OCI-LY7 (cell line): ENCODE data around the gene FAM120A. TPM values are rescaled to one million over a fixed set of nuclear protein-coding genes. Genes with fewer than 3 reads are reported as not detected.

Source experiments
- Bru-seq: library from RNA; stranded (reverse); fragments of 400-500 nt; gene quantifications from one replicate; lab custom pipeline; 2021; lab: Mats Ljungman, UMichigan
- BruChase-seq, 2 experiments: library from RNA; stranded (reverse); fragments of 400-500 nt; gene quantifications; one replicate each; lab custom pipeline; 2021; lab: Mats Ljungman, UMichigan
- BruUV-seq: library from RNA; stranded (reverse); fragments of 400-500 nt; replicated peaks from 2 replicates; lab custom pipeline; 2021; lab: Mats Ljungman, UMichigan
- CTCF ChIA-PET: fragments of 300-600 bp; sonication (Branson Sonifier 250); formaldehyde crosslinking; loops from one replicate; lab custom pipeline; 2022; ENCODE audit warnings: antibody characterized with exemption; ENCODE audit not compliant: unreplicated experiment; lab: Charles Lee
- POLR2A ChIA-PET: fragments of 300-600 bp; sonication (Branson Sonifier 250); formaldehyde crosslinking; loops from one replicate; lab custom pipeline; 2022; ENCODE audit warnings: antibody characterized with exemption; lab: Charles Lee
- DNase-seq: peaks from one replicate; pipeline ENCODE4 v3.0.0-alpha.2; 2015; ENCODE audit warnings: low spot score
- H2AFZ ChIP-seq: fragments of 200-600 bp; sonication (generic), shearing (Covaris generic); 2 replicates; pipeline ENCODE4 v1.6.1; 2014; ENCODE audit warnings: mild to moderate bottlenecking, antibody characterized with exemption, low read length, moderate library complexity
- H3K27ac ChIP-seq: fragments of 200-600 bp; sonication (generic); 2 replicates; pipeline ENCODE4 v1.5.1; 2014; ENCODE audit warnings: mixed run types, low read depth, mild to moderate bottlenecking, moderate library complexity, low read length, inconsistent platforms; ENCODE audit not compliant: poor library complexity, severe bottlenecking
- H3K36me3 ChIP-seq: fragments of 200-600 bp; sonication (generic); 2 replicates; pipeline ENCODE4 v1.6.1; 2014; ENCODE audit warnings: mild to moderate bottlenecking, antibody characterized with exemption, low read length, moderate library complexity, mixed read lengths; ENCODE audit not compliant: insufficient read depth
- H3K4me1 ChIP-seq: fragments of 200-600 bp; sonication (generic); 2 replicates; pipeline ENCODE4 v1.5.1; 2014; ENCODE audit warnings: mild to moderate bottlenecking, low read length; ENCODE audit not compliant: insufficient read depth, poor library complexity, severe bottlenecking
- H3K4me2 ChIP-seq: fragments of 200-600 bp; sonication (generic); 2 replicates; pipeline ENCODE4 v1.6.1; 2014; ENCODE audit warnings: mild to moderate bottlenecking, low read length
- H3K4me3 ChIP-seq: fragments of 200-600 bp; sonication (generic); 2 replicates; pipeline ENCODE4 v1.5.1; 2014; ENCODE audit warnings: mild to moderate bottlenecking, low read depth, low read length; ENCODE audit not compliant: poor library complexity, severe bottlenecking
- H3K79me2 ChIP-seq: fragments of 200-600 bp; sonication (generic); 2 replicates; pipeline ENCODE4 v1.6.1; 2016; ENCODE audit warnings: low read depth, mild to moderate bottlenecking, low read length, moderate library complexity, mixed read lengths; ENCODE audit not compliant: insufficient read depth
- H3K9me2 ChIP-seq: fragments of 200-600 bp; sonication (generic); 2 replicates; pipeline ENCODE4 v1.6.1; 2016; ENCODE audit warnings: mild to moderate bottlenecking, low read length, mixed read lengths; ENCODE audit not compliant: insufficient read depth
- H3K9me3 ChIP-seq: fragments of 200-600 bp; sonication (generic); 2 replicates; pipeline ENCODE4 v1.6.1; 2014; ENCODE audit warnings: mild to moderate bottlenecking, mixed run types, low read length, mixed read lengths
- H4K20me1 ChIP-seq: fragments of 200-600 bp; sonication (generic); 2 replicates; pipeline ENCODE4 v1.6.1; 2014; ENCODE audit warnings: mild to moderate bottlenecking, antibody characterized with exemption, low read length, moderate library complexity, mixed read lengths; ENCODE audit not compliant: insufficient read depth
- EZH2phosphoT487 ChIP-seq: fragments of 200-600 bp; sonication (generic); IDR thresholded peaks from 2 replicates; pipeline ENCODE4 v1.6.1; 2018; ENCODE audit warnings: low read depth, borderline replicate concordance, mild to moderate bottlenecking, mixed run types, antibody characterized with exemption, low read length, moderate library complexity, mixed read lengths
- intact Hi-C: fragments of 100-400 bp; cut with micrococcal nuclease; formaldehyde crosslinking; loops from one replicate; pipeline ENCODE4 v1.10.0; 2022; ENCODE audit not compliant: unreplicated experiment
- long read RNA-seq: library from polyadenylated mRNA; stranded (forward); transcript quantifications from one replicate; pipeline ENCODE4 v2.0.0, GENCODE V29; 2022
- total RNA-seq, 2 experiments: library from RNA; depleted of rRNA in 1 of 2; stranded (reverse); fragments of >200 nt in 1 of 2; shearing (Covaris generic) in 1 of 2; gene quantifications; 2 replicates each; pipeline ENCODE4 v1.2.3, GENCODE V29; 2014 to 2022
- TF ChIP-seq, protein P1 (sequence below): fragments of 200-600 bp; sonication (generic); conservative IDR thresholded peaks from 2 replicates; pipeline ENCODE4 v1.5.1; 2014; ENCODE audit warnings: mild to moderate bottlenecking, antibody characterized with exemption, low read length, moderate library complexity, mixed read lengths

Gene FAM120A, protein sequence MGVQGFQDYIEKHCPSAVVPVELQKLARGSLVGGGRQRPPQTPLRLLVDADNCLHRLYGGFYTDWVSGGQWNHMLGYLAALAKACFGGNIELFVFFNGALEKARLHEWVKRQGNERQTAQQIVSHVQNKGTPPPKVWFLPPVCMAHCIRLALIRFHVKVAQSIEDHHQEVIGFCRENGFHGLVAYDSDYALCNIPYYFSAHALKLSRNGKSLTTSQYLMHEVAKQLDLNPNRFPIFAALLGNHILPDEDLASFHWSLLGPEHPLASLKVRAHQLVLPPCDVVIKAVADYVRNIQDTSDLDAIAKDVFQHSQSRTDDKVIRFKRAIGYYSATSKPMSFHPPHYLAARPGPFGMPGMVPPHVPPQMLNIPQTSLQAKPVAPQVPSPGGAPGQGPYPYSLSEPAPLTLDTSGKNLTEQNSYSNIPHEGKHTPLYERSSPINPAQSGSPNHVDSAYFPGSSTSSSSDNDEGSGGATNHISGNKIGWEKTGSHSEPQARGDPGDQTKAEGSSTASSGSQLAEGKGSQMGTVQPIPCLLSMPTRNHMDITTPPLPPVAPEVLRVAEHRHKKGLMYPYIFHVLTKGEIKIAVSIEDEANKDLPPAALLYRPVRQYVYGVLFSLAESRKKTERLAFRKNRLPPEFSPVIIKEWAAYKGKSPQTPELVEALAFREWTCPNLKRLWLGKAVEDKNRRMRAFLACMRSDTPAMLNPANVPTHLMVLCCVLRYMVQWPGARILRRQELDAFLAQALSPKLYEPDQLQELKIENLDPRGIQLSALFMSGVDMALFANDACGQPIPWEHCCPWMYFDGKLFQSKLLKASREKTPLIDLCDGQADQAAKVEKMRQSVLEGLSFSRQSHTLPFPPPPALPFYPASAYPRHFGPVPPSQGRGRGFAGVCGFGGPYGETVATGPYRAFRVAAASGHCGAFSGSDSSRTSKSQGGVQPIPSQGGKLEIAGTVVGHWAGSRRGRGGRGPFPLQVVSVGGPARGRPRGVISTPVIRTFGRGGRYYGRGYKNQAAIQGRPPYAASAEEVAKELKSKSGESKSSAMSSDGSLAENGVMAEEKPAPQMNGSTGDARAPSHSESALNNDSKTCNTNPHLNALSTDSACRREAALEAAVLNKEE
- total RNA-seq (2014; rRNA removed; shearing (Covaris generic)), result 69.8 and 81.9 TPM in 2 replicates
- total RNA-seq (2022), result 104 and 115 TPM in 2 replicates
- Bru-seq, nascent RNA, result percentile 92 among the genes with signal in this experiment
- percentile 92 among the genes with signal in this experiment for BruChase-seq, experiment 1, labeled RNA remaining after a 6-hour chase
- percentile 86 among the genes with signal in this experiment for BruChase-seq, experiment 2, labeled RNA remaining after a 2-hour chase
- long read RNA-seq, full-length matches to known transcripts, result 15 of 112 reads
- long read RNA-seq, partial matches to known transcripts, result 80 of 112 reads
- long read RNA-seq, other reads (novel, unspliced or antisense), result 17 of 112 reads

DNA sequence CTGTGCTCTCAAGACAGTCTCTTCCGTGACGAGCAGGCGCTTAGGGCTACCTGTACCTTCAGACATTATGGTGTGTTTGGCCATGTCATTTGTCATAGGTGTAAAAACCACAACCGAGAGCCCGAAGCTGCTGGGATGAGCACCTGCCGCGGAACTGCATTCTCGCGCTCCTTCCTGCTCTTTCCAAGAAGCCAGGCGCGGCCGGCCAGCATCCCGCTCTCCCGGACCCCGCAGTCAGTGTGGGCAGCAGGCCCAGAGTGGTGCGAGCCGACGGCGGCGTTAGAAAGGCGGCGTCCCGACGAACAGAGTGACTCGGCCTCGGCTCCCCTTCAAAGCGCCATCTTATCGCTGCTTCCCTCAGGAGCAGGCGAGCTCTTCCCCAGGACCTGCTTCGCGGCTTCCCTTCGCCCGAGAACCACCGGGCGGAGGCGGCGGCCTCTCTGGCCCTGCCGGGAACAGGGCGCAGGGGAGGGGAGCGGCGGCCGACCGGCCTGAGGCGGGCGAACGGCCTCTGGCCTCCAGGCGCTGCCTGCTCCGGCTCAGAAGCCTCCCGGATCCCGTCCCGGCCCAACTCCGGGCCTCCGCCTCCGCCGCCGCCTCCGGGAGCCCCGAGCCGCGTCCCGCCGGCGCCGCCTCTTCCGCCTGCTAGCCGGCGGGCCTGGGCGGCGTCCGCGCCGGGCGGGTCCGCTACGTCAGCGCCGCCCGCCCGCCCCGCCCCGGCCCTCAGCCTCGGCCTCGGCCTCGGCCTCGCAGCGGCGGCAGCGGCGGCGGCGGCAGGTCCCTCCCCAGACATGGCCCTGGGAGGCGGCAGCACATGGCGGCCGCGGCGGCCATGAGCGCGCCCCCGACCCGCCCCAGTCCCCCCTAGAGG is at the start of gene FAM120A:
Gene FAM120A (plus strand): TSS at position 741 of the 871 bp plus-strand sequence. CDS start 231 bp downstream, outside the sequence.
- peak within 1 kb of the TSS; percentile 30; the same call in 1 of the 2 replicates for H2AFZ ChIP-seq
- H3K36me3 ChIP-seq, result peaks cover 70% of the 10 kb centered on the region
- H3K27ac ChIP-seq, result peak within 1 kb of the TSS; percentile 74
- TF ChIP-seq, protein P1, sequence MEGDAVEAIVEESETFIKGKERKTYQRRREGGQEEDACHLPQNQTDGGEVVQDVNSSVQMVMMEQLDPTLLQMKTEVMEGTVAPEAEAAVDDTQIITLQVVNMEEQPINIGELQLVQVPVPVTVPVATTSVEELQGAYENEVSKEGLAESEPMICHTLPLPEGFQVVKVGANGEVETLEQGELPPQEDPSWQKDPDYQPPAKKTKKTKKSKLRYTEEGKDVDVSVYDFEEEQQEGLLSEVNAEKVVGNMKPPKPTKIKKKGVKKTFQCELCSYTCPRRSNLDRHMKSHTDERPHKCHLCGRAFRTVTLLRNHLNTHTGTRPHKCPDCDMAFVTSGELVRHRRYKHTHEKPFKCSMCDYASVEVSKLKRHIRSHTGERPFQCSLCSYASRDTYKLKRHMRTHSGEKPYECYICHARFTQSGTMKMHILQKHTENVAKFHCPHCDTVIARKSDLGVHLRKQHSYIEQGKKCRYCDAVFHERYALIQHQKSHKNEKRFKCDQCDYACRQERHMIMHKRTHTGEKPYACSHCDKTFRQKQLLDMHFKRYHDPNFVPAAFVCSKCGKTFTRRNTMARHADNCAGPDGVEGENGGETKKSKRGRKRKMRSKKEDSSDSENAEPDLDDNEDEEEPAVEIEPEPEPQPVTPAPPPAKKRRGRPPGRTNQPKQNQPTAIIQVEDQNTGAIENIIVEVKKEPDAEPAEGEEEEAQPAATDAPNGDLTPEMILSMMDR, result no peak
- no peak for TF ChIP-seq EZH2phosphoT487
- POLR2A ChIA-PET, result interaction anchor here (1.0 to 1.7 kb wide), 3 partner anchors 9 to 115 kb away, joined by 3 to 4 read pairs (median 3); no protein-coding TSS in a partner anchor
- no TSS peak for BruUV-seq
- no peaks in the 10 kb centered on the region for H3K9me2 ChIP-seq
- H3K4me1 ChIP-seq, result peaks cover 38% of the 10 kb centered on the region
- intact Hi-C loops, result loop anchor here (5.0 kb wide), 1 partner anchor 294 kb away; no protein-coding TSS in a partner anchor
- H3K79me2 ChIP-seq, result peaks cover 68% of the 10 kb centered on the region
- CTCF ChIA-PET, result no interaction called here
- peaks cover 16% of the 10 kb centered on the region; the same call in 1 of the 2 replicates for H4K20me1 ChIP-seq
- peak within 1 kb of the TSS; percentile 91 for H3K4me3 ChIP-seq
- no peaks in the 10 kb centered on the region for H3K9me3 ChIP-seq
- DNase-seq, result peak; percentile 83
- peak within 1 kb of the TSS; percentile 90 for H3K4me2 ChIP-seq

DNA sequence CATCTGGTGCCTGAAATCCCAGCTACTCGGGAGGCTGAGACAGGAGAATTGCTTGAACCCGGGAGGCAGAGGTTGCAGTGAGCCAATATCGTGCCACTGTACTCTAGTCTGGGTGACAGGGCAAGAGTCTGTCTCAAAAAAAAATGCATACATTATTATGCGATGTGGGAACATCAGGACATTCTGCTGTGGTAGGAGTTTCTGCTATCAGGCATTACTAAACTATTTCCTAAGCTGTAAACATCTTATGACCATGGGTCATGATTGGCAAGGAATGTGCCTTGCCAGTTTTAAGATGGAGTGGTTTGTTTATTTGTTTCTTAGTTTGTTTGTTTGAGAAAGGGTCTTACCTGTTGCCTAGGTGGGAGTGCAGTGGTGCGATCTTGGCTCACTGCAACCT is 45.1 kb upstream of the FAM120A start:
- POLR2A ChIA-PET, result no interaction called here
- CTCF ChIA-PET, result no interaction called here
- no TSS peak for BruUV-seq

More for the DNA sequence above, 45.1 kb upstream of the FAM120A start:
- Histone ChIP-seq H4K20me1 (no peaks in the 10 kb centered on the region), H3K4me2 (no peak overlapping the region), H3K4me3 (no peak overlapping the region), H3K79me2 (no peaks in the 10 kb centered on the region), H3K9me3 (no peaks in the 10 kb centered on the region), H3K9me2 (no peaks in the 10 kb centered on the region), H3K36me3 (no peaks in the 10 kb centered on the region), H3K4me1 (no peaks in the 10 kb centered on the region), H2AFZ (no peak overlapping the region), H3K27ac (no peak overlapping the region)
- DNase-seq, result no peak
- no peak for TF ChIP-seq EZH2phosphoT487
- TF ChIP-seq, protein P1, result no peak
- intact Hi-C loops, result no loop called here
